Keratinocyte (primary cell): Measurements from ENCODE around the gene SLC1A2.

Experiments
- EZH2 ChIP-seq: IDR thresholded peaks from one replicate; pipeline ENCODE4 v1.6.1; 2012; ENCODE audit warnings: inconsistent platforms, mild to moderate bottlenecking, low read length, moderate library complexity
- TF ChIP-seq, protein P1 (sequence below), 3 experiments: IDR thresholded peaks in 1 of 3; conservative IDR thresholded peaks in 1 of 3; optimal IDR thresholded peaks in 1 of 3; 2 replicates in 2 of 3; 3 replicates in 1 of 3; pipeline versions ENCODE3 to v1.5.1; 2011; ENCODE audit warnings: low read length in 3 of 3, mild to moderate bottlenecking in 3 of 3, moderate library complexity in 2 of 3, control low read depth in 1 of 3, inconsistent platforms in 1 of 3; ENCODE audit not compliant: insufficient read depth in 2 of 3; ENCODE audit errors: extremely low read depth in 1 of 3

- TF ChIP-seq, protein P1, sequence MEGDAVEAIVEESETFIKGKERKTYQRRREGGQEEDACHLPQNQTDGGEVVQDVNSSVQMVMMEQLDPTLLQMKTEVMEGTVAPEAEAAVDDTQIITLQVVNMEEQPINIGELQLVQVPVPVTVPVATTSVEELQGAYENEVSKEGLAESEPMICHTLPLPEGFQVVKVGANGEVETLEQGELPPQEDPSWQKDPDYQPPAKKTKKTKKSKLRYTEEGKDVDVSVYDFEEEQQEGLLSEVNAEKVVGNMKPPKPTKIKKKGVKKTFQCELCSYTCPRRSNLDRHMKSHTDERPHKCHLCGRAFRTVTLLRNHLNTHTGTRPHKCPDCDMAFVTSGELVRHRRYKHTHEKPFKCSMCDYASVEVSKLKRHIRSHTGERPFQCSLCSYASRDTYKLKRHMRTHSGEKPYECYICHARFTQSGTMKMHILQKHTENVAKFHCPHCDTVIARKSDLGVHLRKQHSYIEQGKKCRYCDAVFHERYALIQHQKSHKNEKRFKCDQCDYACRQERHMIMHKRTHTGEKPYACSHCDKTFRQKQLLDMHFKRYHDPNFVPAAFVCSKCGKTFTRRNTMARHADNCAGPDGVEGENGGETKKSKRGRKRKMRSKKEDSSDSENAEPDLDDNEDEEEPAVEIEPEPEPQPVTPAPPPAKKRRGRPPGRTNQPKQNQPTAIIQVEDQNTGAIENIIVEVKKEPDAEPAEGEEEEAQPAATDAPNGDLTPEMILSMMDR (optimal IDR thresholded peaks at IDR 0.05 in 1 of 3, IDR thresholded peaks at IDR 0.05 in 1 of 3, conservative IDR thresholded peaks at IDR 0.05 in 1 of 3; ENCODE audit: extremely low read depth in 1 of 3, insufficient read depth in 2 of 3, low read length in 3 of 3), result no peak
- no peak for TF ChIP-seq EZH2
Measured at GRCh38 chr11:35277827-35278226, 141.5 kb downstream of the SLC1A2 start.
